Body of pancreas (tissue), 4 donors: ENCODE measurements around the gene TOP1. TPM values are rescaled to one million over a fixed set of nuclear protein-coding genes. Genes with fewer than 3 reads are reported as not detected.

Source experiments
- ATAC-seq: fragments of 150-250 bp; one replicate; pipeline ENCODE4 v1.9.1; 2016
- DNase-seq, 4 donors: peaks; one replicate each; pipeline ENCODE4 v3.0.0-alpha.2; 2019
- H3K27ac ChIP-seq, 4 donors: fragments of 200-600 bp; sonication (generic); 1 replicate in 3 of 4; 2 replicates in 1 of 4; pipeline versions ENCODE4 v1.5.1 to v1.6.1; 2016 to 2019; ENCODE audit warnings: mild to moderate bottlenecking in 1 of 4, mixed read lengths in 1 of 4, moderate library complexity in 1 of 4
- H3K27me3 ChIP-seq, 2 donors: fragments of 200-600 bp; sonication (generic); one replicate each; pipeline ENCODE4 v1.6.0; 2016; ENCODE audit warnings: mild to moderate bottlenecking in 1 of 2
- H3K36me3 ChIP-seq, 2 donors: fragments of 200-600 bp; sonication (generic); replicated peaks in 1 of 2; 2 replicates each; pipeline ENCODE4 v1.5.1; 2016; ENCODE audit warnings: low read depth in 2 of 2; ENCODE audit not compliant: insufficient read depth in 1 of 2
- H3K4me1 ChIP-seq: fragments of 200-600 bp; sonication (generic); one replicate; pipeline ENCODE4 v1.6.0; 2016
- H3K4me3 ChIP-seq, 2 donors: fragments of 200-600 bp; sonication (generic); 1 replicate in 1 of 2; 2 replicates in 1 of 2; pipeline ENCODE4 v1.5.1; 2016 to 2019
- H3K9me3 ChIP-seq, 3 donors: fragments of 200-600 bp; sonication (generic); 1 replicate in 2 of 3; 2 replicates in 1 of 3; pipeline ENCODE4 v1.5.1; 2016
- CTCF ChIP-seq, 7 experiments: fragments of 450-650 bp in 4 of 7; fragments of 200-600 bp in 3 of 7; sonication (generic) in 3 of 7; IDR thresholded peaks; one replicate each; pipeline ENCODE4 v1.5.1; 2016 to 2019; ENCODE audit warnings: antibody characterized with exemption in 7 of 7
- POLR2A ChIP-seq, 3 donors: fragments of 450-650 bp; IDR thresholded peaks; one replicate each; pipeline ENCODE4 v1.6.1; 2016; ENCODE audit warnings: antibody characterized with exemption in 3 of 3, mild to moderate bottlenecking in 2 of 3
- WGBS, 2 donors: methylation state at CpG; one replicate each; pipeline ENCODE4 v1.1.5; 2017; 5-methylcytosine and 5-hydroxymethylcytosine counted together
- intact Hi-C: fragments of 100-400 bp; cut with DNase I; formaldehyde crosslinking; loops from one replicate; pipeline ENCODE4 v1.15.1; 2023
- total RNA-seq, 2 donors: library from RNA; depleted of rRNA; stranded (reverse); fragments of >200 nt; gene quantifications; one replicate each; pipeline ENCODE4 v1.1.0, GENCODE V29; 2016

The TOP1 gene
- total RNA-seq, 2 donors from 2014 or later = 12.2 to 18.5 TPM

DNA sequence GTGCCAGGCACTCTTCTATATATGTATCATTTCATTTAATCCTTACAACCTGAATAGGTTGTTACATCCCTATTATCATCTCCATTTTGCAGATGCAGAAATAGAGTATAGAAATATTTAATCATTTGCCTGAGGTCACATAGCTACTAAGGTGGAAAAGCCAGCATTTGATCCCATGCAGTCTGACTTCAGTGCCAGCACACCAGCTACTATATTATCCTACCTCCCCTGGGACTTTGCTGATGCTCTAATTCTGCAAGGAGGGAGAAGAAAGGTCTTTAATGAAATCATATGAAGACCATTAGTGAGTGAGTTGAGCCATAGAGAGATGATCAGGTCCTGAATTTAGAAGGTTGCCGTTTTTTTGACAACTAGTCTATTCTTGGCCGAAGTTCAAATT, 53.7 kb downstream of the TOP1 start:
- H3K4me1 ChIP-seq = peaks cover 19% of the 10 kb centered on the region
- ATAC-seq = no peak
- H3K27ac ChIP-seq = no peak overlapping the region
- peaks cover 3 to 7% of the 10 kb centered on the region in 2 donors for H3K36me3 ChIP-seq
- WGBS, 2 donors = 55 to 70% methylated on average over 2 of the region's 2 CpGs
- H3K27me3 ChIP-seq = no peaks in the 10 kb centered on the region
- TF ChIP-seq POLR2A (IDR thresholded peaks at IDR 0.05) = no peak
- no peaks in the 10 kb centered on the region for H3K9me3 ChIP-seq
- intact Hi-C loops = no loop called here
- no peak for DNase-seq
- no peak overlapping the region for H3K4me3 ChIP-seq

- H3K27ac ChIP-seq = no peak overlapping the region
- intact Hi-C loops = no loop called here
- ATAC-seq = no peak
- H3K9me3 ChIP-seq = no peaks in the 10 kb centered on the region
- 89 to 90% methylated on average over 3 of the region's 3 CpGs for WGBS, 2 donors
- peaks cover 3 to 7% of the 10 kb centered on the region in 2 donors for H3K36me3 ChIP-seq
- TF ChIP-seq CTCF (IDR thresholded peaks at IDR 0.05) (no peak), POLR2A (IDR thresholded peaks at IDR 0.05) (no peak)
- no peaks in the 10 kb centered on the region for H3K27me3 ChIP-seq
- H3K4me3 ChIP-seq = no peak overlapping the region
- H3K4me1 ChIP-seq = peaks cover 5% of the 10 kb centered on the region
- DNase-seq = no peak
Observed at GRCh38 chr20:41085606-41086005, 57.0 kb downstream of the TOP1 start.

DNA sequence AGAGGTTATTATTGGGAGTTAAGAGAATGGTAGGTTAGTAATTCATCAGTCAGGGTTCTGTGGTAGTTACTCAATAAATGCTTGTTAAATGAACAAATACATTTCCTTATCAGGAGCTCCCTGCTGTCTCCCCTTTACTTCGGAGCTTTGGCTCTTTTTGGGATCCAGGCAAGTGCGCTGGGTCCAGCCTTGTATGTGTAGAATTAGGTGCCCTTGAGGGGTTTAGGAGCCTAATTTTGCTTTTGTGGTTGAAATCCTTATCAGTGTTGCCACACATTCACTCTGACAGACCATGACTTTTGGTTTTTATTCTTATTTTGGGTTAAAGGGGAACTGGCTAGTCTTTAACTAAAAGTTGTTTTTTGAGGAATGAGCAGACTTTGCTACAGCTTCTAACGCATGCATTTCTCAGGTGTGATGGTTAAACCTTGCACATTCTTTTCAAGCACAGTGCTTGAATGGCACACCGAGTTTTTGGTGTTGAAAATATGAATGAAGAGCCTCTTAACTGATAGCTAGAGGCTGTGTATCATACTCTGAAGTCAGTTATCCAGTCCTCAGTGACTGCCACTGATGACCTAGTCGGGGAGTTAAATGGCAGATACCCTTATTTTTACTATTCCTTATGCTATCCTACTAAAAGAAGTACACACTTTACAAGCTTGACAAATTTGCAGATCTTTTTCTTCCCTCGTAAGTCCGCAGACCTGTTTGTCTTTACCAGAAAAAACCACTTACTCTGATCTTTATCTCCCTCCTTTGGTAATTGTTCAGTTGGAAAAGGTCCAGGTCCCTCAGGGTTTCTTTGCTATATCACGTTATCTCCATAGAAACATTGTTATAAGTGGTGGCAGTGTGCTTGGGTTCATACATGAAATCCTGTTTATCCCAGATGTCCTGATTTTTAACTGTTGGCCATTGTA, 58.0 kb downstream of the TOP1 start:
- WGBS, 2 donors = 46 to 61% methylated on average over 8 of the region's 8 CpGs
- Histone ChIP-seq H3K27me3 (no peaks in the 10 kb centered on the region), H3K9me3 (no peaks in the 10 kb centered on the region), H3K4me3 (no peak overlapping the region), H3K4me1 (peaks cover 5% of the 10 kb centered on the region), H3K27ac (no peak overlapping the region), H3K36me3 (peaks cover 3 to 4% of the 10 kb centered on the region in 2 donors)
- no peak for TF ChIP-seq POLR2A (IDR thresholded peaks at IDR 0.05)
- intact Hi-C loops = no loop called here
- DNase-seq (no peak), ATAC-seq (no peak)

DNA sequence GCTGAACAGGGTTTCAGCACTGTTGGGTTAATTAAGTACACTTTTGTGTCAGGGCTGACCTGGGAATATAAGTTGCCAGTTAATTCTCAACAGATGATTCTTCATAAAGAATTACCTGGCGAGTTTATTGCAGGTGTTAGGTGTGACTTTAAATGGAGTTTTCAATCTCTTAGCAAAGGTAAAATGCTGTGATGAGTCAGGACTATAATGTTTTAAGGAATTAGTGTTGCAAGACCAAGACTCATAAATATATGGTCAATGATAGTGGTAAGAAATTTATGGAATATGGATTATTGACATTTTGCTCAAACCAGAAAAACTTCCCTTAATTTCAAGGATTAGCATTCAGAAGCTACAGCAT, 58.7 kb downstream of the TOP1 start:
- H3K9me3 ChIP-seq = no peaks in the 10 kb centered on the region
- WGBS, 2 donors = 90 to 100% methylated on average over 1 of the region's 1 CpG
- DNase-seq = no peak
- no peak for TF ChIP-seq CTCF (IDR thresholded peaks at IDR 0.05)
- TF ChIP-seq POLR2A (IDR thresholded peaks at IDR 0.05) = no peak
- intact Hi-C loops = no loop called here
- H3K36me3 ChIP-seq = peaks cover 0 to 3% of the 10 kb centered on the region in 2 donors
- H3K27me3 ChIP-seq = no peaks in the 10 kb centered on the region
- H3K4me1 ChIP-seq = peaks cover 5% of the 10 kb centered on the region
- H3K4me3 ChIP-seq = no peak overlapping the region
- no peak overlapping the region for H3K27ac ChIP-seq
- ATAC-seq = no peak

GRCh38 chr20:41087777-41088176, 59.2 kb downstream of the TOP1 start:
- H3K27me3 ChIP-seq = no peaks in the 10 kb centered on the region
- H3K27ac ChIP-seq = no peak overlapping the region
- 87 to 89% methylated on average over 3 of the region's 3 CpGs for WGBS, 2 donors
- peaks cover 0 to 3% of the 10 kb centered on the region in 2 donors for H3K36me3 ChIP-seq
- TF ChIP-seq CTCF (IDR thresholded peaks at IDR 0.05) (no peak), POLR2A (IDR thresholded peaks at IDR 0.05) (no peak)
- ATAC-seq = no peak
- intact Hi-C loops = no loop called here
- H3K4me3 ChIP-seq = no peak overlapping the region
- no peaks in the 10 kb centered on the region for H3K9me3 ChIP-seq
- DNase-seq = no peak
- H3K4me1 ChIP-seq = peaks cover 5% of the 10 kb centered on the region
